Measurements from ENCODE around the gene PCSK2.
"Not testable (repeated sequence)": the region's sequence is repeated elsewhere in the genome, so short reads cannot be mapped to it uniquely, and the experiment has no call there.

PCSK2 gene

GRCh38 chr20:17226410-17227218 is at the start of gene PCSK2:
Gene PCSK2 (plus strand): TSS chr20:17227040. CDS start chr20:17227306, 266 bp downstream.
- DNase-seq (ENCODE audit: low read depth in 2 of 2) = no peak

DNA sequence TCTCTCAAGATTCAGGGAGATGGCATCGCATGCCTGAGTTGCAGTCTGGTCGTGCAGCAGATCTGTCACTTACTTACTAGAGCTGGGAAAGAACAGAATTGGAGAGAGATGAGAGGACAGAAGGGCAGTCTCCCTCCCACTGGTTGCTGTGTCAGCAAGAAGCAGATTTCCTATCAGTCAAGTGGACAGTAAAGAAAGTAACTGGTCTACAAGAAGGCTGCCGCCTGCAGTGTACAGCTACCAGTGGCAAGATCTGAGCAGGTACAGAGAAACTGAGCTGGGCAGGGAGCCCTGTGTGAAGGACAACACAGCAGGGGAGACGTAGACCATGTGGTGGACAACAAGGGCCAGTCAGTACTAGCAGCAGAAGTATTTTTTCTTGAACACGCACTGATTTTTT is 49.5 kb upstream of the PCSK2 start:
- DNase-seq (ENCODE audit: low read depth in 2 of 2) = no peak

DNA sequence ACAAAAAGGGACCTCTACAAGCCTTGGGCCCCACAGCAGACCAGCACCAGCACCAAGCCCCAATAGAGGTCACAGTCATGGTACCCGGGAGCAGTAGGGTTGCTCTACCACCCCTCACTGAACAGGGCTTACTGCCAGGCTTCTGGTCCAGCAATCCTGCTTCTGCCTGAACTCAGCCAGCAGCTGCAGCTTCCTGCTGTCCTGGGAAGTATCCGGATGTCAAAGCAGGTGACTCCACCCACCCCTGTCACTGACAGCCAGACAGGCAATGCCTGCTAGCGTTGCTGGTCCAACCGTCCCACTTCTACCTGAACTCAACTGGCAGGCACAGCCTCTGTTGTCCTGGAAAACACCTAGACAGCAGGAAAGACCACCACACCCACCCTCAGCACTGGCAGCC is 47.0 kb upstream of the PCSK2 start:
- no peak for DNase-seq (ENCODE audit: low read depth in 2 of 2)

GRCh38 chr20:17189976-17190695 is 36.7 kb upstream of the PCSK2 start:
- no peak for DNase-seq (ENCODE audit: low read depth in 2 of 2)

GRCh38 chr20:17197041-17197440 is 29.8 kb upstream of the PCSK2 start:
- DNase-seq (ENCODE audit: low read depth in 2 of 2) = no peak

DNA sequence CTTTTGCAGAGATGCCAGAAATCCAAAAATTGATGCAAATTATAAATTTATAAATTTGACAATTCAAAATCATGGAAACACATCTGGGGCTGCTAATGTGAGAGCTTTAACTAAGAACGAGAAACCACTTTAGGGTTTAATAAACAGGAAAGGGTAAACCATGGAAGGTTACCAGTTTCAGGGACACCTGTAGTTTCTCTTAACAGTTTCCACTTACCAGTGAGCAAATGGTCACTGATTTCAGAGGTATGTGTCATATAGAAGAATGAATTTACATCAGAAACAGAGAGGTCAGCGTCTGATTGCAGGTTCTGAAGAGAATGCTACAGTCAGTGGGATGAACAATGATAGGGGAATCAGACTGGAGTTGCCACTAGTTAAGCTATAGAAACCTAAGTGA is 24.8 kb upstream of the PCSK2 start:
- no peak for DNase-seq (ENCODE audit: low read depth in 2 of 2)

DNA sequence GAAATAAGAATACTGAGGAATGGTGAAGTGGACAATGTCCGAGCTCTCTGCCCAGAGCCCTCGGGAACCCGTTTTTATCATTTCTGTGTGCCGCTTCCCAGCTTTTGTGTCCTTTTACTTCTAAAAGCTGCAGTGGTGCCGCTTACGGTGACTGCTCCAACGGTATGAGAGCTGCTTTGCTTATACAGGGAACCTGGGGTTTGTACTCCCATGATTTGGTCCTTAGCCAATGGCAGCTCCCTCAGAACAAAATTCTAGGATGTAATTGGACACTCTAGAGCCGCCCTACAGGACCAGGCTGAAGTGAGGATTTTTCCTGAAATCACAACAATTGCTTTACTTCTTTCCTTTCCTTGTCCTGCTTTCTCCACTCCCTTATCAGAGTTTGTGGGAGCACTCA is 24.2 kb upstream of the PCSK2 start:
- DNase-seq (ENCODE audit: low read depth in 2 of 2) = no peak

DNA sequence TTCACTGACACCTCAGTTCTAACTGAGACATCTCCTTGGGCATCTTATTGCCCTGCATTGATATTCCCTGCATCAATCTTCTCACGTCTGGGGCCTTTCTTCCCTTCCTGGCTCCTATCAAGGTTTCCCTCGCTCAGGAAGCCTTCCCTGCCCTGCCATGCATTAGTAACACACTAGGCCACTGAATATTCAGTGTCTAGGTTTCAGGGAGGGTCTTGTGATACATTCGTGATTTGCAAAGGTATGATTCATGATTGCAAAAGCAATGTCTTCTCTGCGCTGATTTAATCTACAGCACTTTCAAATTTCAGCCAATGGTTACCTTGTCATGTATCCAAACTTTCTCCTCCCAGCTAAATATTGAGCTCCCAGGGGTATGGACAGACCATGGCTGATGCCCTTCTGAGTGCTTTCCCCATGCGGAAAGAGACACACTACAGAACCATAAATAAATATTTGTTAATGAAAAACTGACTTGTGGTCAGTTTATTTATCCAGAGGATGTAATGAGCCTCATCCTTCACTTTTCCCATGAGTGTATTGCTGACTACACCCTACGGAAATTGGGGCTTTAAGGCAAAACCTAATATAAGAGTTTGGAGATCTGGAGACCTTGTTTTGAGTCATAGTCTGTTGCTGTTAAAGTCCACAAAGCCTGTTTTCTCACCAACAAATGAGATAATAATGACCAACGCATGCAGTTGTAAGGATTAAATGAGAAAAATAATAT is 21.6 kb upstream of the PCSK2 start:
- no peak for DNase-seq (ENCODE audit: low read depth in 2 of 2)

DNA sequence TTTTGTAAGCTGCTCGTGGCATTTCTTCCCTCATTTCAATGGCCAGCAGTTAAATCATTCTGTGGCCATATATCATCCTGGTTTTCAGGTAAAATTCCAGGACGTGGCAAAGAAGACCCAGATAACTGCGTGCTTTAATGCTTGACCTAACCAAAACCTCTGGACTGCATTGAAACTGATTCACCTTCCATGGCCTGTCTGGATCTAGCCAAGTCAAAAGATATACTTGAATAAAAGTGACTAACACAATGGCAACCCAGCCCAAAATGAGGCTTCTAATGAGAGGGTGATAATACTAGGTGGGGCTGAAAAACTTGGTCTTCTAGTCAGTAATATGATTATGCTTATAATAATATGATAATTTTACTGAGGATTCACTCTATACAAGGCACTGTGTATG is 16.5 kb upstream of the PCSK2 start:
- DNase-seq (ENCODE audit: low read depth in 2 of 2) = no peak

DNA sequence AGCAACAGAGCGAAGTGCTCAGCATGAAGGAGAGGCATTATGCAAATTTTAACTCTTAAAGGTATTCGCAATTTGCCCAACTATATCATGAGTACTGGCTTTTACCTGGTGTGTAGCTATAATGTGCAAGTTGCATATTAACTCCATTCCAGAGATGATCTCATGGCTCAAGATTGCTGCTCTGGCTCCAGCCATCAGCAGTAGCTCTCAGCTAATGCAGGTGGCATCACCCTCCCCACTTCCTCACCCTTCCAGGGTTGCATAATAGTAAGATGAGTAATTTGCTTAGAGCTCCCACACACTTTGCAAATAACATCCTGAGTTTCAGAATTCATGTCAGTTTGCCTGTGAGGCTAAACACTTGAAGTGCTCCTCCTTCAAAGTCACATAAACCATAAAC is 15.9 kb upstream of the PCSK2 start:
- no peak for DNase-seq (ENCODE audit: low read depth in 2 of 2)

DNA sequence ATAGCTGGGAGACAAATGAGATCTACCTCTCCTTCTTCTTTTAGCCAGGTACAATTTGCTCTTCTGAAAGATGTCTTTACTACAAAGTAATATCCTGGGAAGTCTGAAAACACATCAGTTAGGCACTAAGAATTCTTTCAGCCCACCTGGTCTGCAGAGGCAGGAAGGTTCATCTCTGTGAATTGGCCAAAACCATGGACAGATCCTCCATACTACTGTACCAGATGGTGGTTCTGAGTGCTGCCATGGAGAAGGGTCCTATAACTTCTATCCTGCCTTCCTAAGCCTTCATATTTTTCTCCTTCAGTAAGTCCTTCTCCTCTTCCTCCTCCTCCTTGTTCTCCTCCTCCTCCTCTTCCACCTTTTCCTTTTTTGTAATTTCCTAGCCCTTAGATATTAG is 11.7 kb upstream of the PCSK2 start:
- no peak for DNase-seq (ENCODE audit: low read depth in 2 of 2)

GRCh38 chr20:17219856-17220255 is 7.0 kb upstream of the PCSK2 start:
- not testable (repeated sequence) for DNase-seq (ENCODE audit: low read depth in 2 of 2)

DNA sequence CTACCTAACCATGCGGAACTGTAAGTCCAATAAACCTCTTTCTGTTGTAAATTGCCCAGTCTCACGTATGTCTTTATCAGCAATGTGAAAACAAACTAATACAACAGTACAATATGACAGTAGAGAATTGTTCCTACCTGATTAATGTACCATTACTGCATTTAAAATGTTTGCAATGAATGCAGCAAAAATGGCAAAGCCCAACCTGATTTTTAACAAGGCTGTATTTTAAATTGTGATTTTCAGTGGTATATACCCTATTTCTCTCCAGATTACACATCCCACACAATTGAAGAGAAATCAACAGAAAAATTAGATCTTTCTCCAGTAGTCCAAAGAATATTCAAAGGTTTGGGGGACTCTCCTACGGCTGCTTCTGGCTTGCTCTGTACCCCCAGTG is 3.3 kb upstream of the PCSK2 start:
- DNase-seq (ENCODE audit: low read depth in 2 of 2) = no peak

DNA sequence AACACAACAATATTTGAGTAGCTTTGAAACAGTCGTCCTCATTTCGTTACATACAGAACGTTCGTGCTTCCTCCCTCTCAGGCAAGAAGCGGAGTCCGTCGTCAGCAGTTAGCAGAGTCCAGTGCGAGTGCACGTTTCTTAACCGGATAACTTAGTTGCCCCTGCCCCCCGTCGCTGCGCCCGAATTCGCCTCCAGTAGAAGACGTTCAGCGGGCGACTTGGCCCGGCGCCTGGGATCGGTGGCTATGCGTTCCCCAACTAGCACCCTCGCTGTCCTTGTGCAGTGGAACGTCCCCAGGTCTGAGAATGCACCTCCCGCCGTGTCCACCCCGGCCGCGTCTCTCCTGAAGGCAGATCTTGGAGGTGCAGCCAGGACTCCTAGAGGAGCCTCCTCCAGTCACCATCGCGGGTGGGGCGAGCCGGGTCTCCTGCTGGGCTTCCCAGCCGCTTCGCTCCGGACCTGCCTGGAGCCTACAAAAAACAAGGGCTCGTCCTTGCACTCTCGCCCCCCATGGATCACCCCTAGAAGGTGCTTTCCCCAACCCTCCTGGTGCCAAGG is 910 bp upstream of the PCSK2 start:
- DNase-seq (ENCODE audit: low read depth in 2 of 2) = no peak

GRCh38 chr20:17227219-17227575 is 357 bp downstream of the PCSK2 start:
- no peak for DNase-seq (ENCODE audit: low read depth in 2 of 2)

- no peak for DNase-seq (ENCODE audit: low read depth in 2 of 2)
Observed at GRCh38 chr20:17227669-17228623, 1.1 kb downstream of the PCSK2 start.

GRCh38 chr20:17228624-17229061 is 1.8 kb downstream of the PCSK2 start:
- no peak for DNase-seq (ENCODE audit: low read depth in 2 of 2)

DNA sequence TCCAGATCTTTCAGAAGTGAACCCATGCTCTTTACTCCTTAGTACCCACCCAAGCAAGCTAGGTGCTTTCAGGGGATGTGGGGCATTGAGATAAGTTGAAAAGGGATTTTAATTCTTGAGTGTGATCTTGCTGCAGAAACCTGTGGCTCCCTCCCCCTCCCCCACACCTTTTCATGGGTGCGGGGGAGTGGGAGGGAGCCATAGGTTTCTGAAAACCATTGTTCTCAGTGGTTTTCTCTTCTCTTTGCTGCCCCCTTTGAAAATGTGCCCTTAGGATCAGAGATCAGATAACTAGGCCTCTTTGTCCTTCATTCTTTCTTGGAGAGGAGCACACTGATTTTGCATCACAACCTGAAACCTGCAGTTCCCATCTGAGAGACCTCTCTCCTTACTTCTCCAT is 2.4 kb downstream of the PCSK2 start:
- no peak for DNase-seq (ENCODE audit: low read depth in 2 of 2)

GRCh38 chr20:17233626-17234025 is 6.8 kb downstream of the PCSK2 start:
- no peak for DNase-seq (ENCODE audit: low read depth in 2 of 2)

GRCh38 chr20:17236766-17237165 is 9.9 kb downstream of the PCSK2 start:
- DNase-seq (ENCODE audit: low read depth in 2 of 2) = no peak

GRCh38 chr20:17248224-17248623 is 21.4 kb downstream of the PCSK2 start:
- DNase-seq (ENCODE audit: low read depth in 2 of 2) = no peak

All from stimulated activated CD4-positive, alpha-beta T cell treated with anti-CD3 and anti-CD28 coated beads, Interleukin-12 subunit alpha, Interleukin-12 subunit beta, amount 100 ng/mL, for 24 hours (primary cell).